Measurements from ENCODE around the gene CDCP1. TPM values are rescaled to one million over a fixed set of nuclear protein-coding genes. Genes with fewer than 3 reads are reported as not detected.

CDCP1 gene
- total RNA-seq, 1 experiment from 2014 or later, result 180 TPM

DNA sequence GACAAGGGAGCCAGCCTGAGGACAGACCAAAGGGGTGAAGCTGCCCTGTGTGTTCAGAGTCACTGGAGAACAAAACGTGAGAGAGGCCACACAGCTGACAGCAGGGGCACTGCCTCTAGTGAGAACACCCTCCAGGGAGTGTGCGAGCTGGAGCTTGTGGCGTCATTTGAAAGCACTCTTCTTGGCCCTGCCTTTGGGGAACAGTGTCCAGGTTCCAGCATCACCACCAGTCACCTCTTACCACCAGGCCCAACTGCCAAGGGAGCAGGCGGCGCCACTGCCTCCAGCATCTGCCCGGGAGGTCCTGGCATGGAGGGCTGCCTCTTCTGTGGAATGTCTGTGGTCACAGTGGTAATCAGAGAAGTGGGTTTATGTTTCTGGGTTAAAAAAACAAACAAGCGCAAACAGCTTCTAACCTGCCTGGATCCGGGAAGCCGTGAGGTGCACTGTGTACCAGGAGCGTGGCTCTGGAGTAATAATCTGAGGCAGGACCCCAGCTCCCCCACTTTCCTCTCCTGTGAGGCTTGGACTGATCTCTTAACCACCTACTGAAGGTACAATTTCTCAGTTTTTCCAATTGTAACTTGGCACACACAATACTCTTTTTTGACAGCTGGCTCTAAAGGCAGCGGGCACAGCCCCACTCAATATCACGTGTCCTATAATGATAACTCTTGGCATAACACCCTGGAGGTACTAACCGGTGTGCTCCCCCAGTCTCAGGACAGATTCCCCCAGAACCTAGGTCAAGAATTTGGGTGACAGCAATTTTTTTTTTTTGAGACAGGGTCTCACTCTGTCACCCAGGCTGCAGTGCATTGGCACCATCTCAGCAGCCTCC is 32.2 kb upstream of the CDCP1 start:
- Mint-ChIP-seq H3K4me1 (ENCODE audit: insufficient read depth, unreplicated experiment) (peaks cover 21% of the 10 kb centered on the region), H3K36me3 (ENCODE audit: insufficient read depth, unreplicated experiment) (no peaks in the 10 kb centered on the region), H3K27me3 (ENCODE audit: insufficient read depth, unreplicated experiment) (no peaks in the 10 kb centered on the region), H3K9me3 (ENCODE audit: unreplicated experiment) (no peaks in the 10 kb centered on the region), H3K27ac (ENCODE audit: low read depth, unreplicated experiment) (no peak overlapping the region), H3K4me3 (ENCODE audit: unreplicated experiment) (no peak overlapping the region)
- TF ChIP-seq, protein P1, sequence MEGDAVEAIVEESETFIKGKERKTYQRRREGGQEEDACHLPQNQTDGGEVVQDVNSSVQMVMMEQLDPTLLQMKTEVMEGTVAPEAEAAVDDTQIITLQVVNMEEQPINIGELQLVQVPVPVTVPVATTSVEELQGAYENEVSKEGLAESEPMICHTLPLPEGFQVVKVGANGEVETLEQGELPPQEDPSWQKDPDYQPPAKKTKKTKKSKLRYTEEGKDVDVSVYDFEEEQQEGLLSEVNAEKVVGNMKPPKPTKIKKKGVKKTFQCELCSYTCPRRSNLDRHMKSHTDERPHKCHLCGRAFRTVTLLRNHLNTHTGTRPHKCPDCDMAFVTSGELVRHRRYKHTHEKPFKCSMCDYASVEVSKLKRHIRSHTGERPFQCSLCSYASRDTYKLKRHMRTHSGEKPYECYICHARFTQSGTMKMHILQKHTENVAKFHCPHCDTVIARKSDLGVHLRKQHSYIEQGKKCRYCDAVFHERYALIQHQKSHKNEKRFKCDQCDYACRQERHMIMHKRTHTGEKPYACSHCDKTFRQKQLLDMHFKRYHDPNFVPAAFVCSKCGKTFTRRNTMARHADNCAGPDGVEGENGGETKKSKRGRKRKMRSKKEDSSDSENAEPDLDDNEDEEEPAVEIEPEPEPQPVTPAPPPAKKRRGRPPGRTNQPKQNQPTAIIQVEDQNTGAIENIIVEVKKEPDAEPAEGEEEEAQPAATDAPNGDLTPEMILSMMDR (IDR thresholded peaks at IDR 0.05; ENCODE audit: unreplicated experiment), result no peak
- POLR2A ChIA-PET, result interaction anchor here (0.8 to 3.4 kb wide), 5 partner anchors 11 to 38 kb away, joined by 3 to 13 read pairs (median 5); partner anchors contain the start of gene CDCP1
- no TSS peak for BruUV-seq (replicated peaks)
- intact Hi-C loops (cut with micrococcal nuclease), result no loop called here
- peak; percentile 85 for DNase-seq (ENCODE audit: unreplicated experiment)
- CTCF ChIA-PET, result interaction anchor here (0.6 to 3.6 kb wide), 2 partner anchors 16 to 32 kb away, joined by 3 to 21 read pairs; no protein-coding TSS in a partner anchor

DNA sequence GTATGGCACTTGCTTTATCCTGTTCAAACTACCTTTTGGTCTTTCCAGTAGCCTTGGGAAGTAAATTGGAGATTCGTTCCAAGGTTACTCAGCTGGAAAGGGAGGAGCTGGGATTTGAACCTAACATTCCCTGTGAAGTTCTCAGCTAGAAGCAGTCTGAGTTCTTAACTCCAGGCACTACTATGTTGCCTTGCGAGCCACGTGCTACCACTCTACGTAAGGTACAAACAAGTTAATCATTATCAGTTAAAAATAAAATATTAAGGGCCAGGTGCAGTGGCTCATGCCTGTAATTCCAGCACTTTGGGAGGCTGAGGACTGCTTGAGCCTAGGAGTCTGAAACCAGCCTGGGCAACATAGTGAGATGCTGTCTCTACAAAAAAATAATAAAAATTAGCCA is 30.7 kb upstream of the CDCP1 start:
- H3K4me3 Mint-ChIP-seq (ENCODE audit: unreplicated experiment), result no peak overlapping the region
- TF ChIP-seq, protein P1 (IDR thresholded peaks at IDR 0.05; ENCODE audit: unreplicated experiment), result no peak
- POLR2A ChIA-PET, result interaction anchor here (0.9 to 3.4 kb wide), 5 partner anchors 9 to 42 kb away, joined by 3 to 13 read pairs (median 6); partner anchors contain the start of gene CDCP1
- no peaks in the 10 kb centered on the region for H3K9me3 Mint-ChIP-seq (ENCODE audit: unreplicated experiment)
- CTCF ChIA-PET, result interaction anchor here (0.6 to 3.6 kb wide), 3 partner anchors 10 to 34 kb away, joined by 3 to 21 read pairs (median 3); no protein-coding TSS in a partner anchor
- H3K4me1 Mint-ChIP-seq (ENCODE audit: insufficient read depth, unreplicated experiment), result peaks cover 12% of the 10 kb centered on the region
- DNase-seq (ENCODE audit: unreplicated experiment), result no peak
- H3K36me3 Mint-ChIP-seq (ENCODE audit: insufficient read depth, unreplicated experiment), result no peaks in the 10 kb centered on the region
- intact Hi-C loops (cut with micrococcal nuclease), result no loop called here
- H3K27me3 Mint-ChIP-seq (ENCODE audit: insufficient read depth, unreplicated experiment), result no peaks in the 10 kb centered on the region
- no TSS peak for BruUV-seq (replicated peaks)
- no peak overlapping the region for H3K27ac Mint-ChIP-seq (ENCODE audit: low read depth, unreplicated experiment)

DNA sequence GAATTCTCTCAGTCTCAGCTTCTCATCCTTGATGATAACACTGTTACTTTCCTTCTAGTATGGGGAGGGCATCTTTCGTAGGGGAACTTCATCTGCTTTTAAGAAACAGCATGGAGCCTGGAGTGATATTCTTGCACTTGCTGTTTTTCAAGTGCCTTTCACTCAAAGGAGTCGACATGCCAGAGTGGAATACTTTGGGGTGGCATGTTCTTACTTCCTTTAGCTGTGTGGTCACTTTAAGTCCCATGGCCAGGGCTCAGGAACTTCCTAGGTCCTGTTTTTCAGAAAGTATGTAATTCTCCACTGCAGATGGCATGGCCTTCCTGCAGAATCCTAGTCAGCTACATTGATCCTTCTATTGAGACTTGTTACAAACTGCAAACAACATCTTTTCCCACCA is 28.1 kb upstream of the CDCP1 start:
- H3K27ac Mint-ChIP-seq (ENCODE audit: low read depth, unreplicated experiment), result no peak overlapping the region
- BruUV-seq (replicated peaks), result no TSS peak
- H3K4me1 Mint-ChIP-seq (ENCODE audit: insufficient read depth, unreplicated experiment), result peaks cover 20% of the 10 kb centered on the region
- TF ChIP-seq, protein P1 (IDR thresholded peaks at IDR 0.05; ENCODE audit: unreplicated experiment), result no peak
- DNase-seq (ENCODE audit: unreplicated experiment), result no peak
- ChIA-PET POLR2A (no interaction called here), CTCF (no interaction called here)
- H3K36me3 Mint-ChIP-seq (ENCODE audit: insufficient read depth, unreplicated experiment), result no peaks in the 10 kb centered on the region
- H3K9me3 Mint-ChIP-seq (ENCODE audit: unreplicated experiment), result no peaks in the 10 kb centered on the region
- no peak overlapping the region for H3K4me3 Mint-ChIP-seq (ENCODE audit: unreplicated experiment)
- H3K27me3 Mint-ChIP-seq (ENCODE audit: insufficient read depth, unreplicated experiment), result no peaks in the 10 kb centered on the region
- intact Hi-C loops (cut with micrococcal nuclease), result no loop called here

DNA sequence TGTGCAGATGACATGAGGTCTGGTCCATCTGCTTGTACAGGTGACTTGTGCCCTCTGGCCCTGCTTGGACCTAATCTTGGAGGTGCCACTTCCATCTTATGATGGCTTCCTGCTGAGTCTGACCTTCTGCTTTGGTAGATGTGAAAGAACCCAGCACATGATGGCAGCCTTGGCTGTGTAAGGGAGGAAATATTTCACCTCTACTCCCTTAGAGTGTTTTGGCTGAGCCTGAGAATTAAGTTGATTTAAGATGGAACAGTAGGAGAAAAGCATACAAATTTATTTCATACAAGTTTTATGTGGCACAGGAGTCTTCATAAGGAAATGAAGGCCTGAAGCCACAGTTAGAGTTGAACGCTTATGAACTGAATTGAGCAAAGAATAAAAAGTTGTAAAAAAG is 27.6 kb upstream of the CDCP1 start:
- intact Hi-C loops (cut with micrococcal nuclease), result no loop called here
- Mint-ChIP-seq H3K27ac (ENCODE audit: low read depth, unreplicated experiment) (no peak overlapping the region), H3K9me3 (ENCODE audit: unreplicated experiment) (no peaks in the 10 kb centered on the region), H3K4me1 (ENCODE audit: insufficient read depth, unreplicated experiment) (peaks cover 20% of the 10 kb centered on the region), H3K36me3 (ENCODE audit: insufficient read depth, unreplicated experiment) (no peaks in the 10 kb centered on the region), H3K27me3 (ENCODE audit: insufficient read depth, unreplicated experiment) (no peaks in the 10 kb centered on the region), H3K4me3 (ENCODE audit: unreplicated experiment) (no peak overlapping the region)
- TF ChIP-seq, protein P1 (IDR thresholded peaks at IDR 0.05; ENCODE audit: unreplicated experiment), result no peak
- ChIA-PET CTCF (no interaction called here), POLR2A (no interaction called here)
- no peak for DNase-seq (ENCODE audit: unreplicated experiment)
- BruUV-seq (replicated peaks), result no TSS peak

All from MCF 10A (cell line).